ENCODE results near the gene TSPAN33.
"Not testable (repeated sequence)": the region's sequence is repeated elsewhere in the genome, so short reads cannot be mapped to it uniquely, and the experiment has no call there.

- TF ChIP-seq EP300, CTCF, POLR2A (IDR thresholded peaks at IDR 0.05): not testable (repeated sequence)
Measured at GRCh38 chr7:129216821-129217416, 72.4 kb downstream of the TSPAN33 start.
